COR-L47 (cell line): ENCODE results near the gene RAD21L1.

Experiments
- DNase-seq: peaks from one replicate; lab custom pipeline; 2025; lab: John Stamatoyannopoulos, UW

Gene RAD21L1

DNA sequence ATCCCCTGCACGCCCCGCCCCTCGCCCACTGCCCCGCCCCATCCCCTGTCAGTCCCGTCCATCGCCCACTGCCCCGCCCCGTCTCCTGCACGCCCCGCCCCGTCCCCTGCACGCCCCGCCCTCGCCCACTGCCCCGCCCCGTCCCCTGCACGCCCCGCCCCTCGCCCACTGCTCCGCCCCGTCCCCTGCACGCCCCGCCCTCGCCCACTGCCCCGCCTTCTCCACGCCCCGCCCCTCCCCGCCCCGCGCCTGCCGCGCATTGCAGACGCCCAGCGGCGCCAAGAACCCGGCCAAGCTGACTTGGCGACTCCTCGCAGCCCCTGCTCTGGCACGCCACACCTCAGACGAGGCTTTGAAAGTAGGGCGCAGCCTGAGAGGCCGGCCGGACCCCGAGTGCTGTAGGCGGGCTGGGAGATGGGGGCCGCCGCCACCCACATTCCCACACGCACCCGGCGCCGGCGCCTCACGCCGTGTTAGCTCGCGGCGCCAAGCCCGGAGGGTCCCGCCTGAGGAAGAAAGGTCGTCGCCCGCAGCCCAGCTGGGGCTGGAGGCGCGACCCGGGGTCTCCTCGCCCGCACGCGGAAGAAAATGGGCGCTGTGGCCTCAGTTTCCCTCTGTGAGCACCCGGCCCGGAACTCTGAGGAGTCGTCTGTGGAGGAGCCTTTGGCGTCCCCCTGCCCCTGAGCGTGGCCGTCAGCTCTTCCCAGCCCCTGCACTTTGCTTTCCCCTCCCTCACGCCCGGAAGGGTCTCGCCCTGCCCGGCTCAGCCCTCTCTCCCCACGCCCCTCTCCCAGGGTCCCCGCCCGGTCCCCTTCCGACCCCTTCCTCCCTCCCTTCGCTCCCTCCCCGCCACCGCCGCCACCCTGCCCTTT, at the start of gene RAD21L1:
Gene RAD21L1, plus strand, starts transcription at position 262 of the 872 bp plus-strand sequence. CDS start 2,410 bp downstream, outside the sequence.
- DNase-seq = peak; percentile 15

DNA sequence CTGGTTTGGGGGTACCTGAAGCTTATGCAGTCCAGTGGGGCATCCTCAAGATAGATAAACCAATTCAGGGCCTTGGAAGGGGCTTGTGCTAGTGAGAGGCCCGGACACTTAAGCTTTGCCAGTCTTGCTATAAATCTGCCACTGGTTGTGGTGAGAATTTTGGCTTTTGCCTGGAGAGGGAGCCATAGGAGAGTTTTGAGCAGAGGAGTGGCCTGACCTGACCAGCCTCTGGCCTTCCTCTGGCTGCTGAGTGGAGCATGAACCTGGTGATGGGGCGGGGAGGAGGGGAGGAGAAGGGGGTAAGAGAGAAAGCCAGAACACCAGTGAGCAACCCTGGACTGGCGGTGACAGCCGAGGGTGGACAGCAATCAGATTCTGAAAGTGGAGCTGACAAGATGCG, 48.2 kb upstream of the RAD21L1 start:
- no peak for DNase-seq

DNA sequence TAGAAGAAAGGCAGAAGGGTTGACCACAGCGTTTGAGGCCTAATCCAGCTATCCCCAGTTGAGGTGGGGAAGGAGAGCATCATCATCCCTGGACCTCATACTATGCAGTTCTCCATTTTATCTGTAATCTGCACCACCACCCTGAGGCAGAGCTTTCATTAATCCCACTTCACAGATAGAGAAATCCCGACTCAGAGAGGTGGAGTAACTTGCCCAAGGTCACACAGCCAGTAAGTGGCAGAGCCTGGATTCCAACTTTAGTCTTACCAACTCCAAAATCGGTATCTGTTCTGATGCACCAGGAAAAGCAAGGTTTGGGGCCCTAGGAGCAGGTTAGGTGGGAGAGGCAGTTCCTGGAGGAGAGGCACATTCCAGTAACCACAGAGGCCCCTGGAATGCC, 47.7 kb upstream of the RAD21L1 start:
- DNase-seq = no peak

DNA sequence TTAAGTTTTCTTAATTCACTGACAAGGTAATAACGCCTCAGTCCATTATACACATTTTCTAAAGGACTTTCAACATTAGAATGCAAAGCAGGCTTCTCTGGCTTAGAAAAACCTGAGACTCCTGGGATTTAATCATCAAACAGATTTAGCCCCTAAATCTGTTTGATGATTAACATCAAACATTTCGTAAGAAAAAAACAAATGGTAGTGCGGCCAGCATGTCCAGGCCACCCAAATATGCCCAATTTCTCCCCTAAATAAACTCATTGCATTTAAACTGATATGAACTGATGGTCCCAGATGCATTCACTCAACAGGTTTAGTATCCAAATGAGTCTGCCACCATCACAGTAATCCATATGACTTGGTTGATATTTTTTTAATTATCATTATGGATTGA, 47.2 kb upstream of the RAD21L1 start:
- no peak for DNase-seq

DNA sequence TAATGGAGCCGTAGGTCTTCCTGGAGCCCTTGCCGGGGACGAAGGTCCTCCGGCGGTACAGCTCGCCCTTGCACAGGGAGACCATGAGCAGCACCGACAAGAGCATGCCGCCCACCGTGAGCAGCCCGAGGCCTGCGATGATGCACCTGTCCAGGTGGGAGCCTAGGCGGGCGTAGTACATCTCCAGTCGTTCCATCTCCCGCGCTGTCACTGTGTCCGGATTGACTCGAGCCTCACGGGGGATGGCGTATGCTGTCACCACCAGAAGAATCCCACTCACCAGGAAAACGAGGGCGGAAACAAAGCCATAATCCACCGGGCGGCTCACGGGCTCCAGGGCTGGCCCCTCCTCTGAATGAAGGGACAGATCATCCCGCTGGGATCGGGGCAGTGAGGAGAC, 44.9 kb upstream of the RAD21L1 start:
- DNase-seq = no peak

DNA sequence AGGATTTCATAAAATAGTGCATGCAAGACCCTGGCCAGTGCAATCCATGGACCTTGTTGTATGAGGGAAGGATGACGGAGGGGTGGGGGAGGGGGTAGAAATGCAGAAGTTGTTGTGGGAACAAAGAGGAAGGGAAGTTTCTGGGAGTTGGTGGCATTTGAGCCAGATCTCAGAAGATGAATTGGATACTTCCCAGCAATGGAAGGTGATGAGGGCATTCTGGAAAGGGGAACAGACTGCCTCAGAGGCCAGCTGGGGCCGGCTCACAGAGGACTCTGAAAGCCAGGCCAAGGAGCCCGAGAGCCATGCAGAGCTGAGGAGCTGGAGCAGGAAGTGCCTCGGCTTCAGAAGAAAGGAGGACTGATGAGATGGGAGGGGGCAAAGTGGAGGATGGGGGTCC, 43.7 kb upstream of the RAD21L1 start:
- DNase-seq = no peak

DNA sequence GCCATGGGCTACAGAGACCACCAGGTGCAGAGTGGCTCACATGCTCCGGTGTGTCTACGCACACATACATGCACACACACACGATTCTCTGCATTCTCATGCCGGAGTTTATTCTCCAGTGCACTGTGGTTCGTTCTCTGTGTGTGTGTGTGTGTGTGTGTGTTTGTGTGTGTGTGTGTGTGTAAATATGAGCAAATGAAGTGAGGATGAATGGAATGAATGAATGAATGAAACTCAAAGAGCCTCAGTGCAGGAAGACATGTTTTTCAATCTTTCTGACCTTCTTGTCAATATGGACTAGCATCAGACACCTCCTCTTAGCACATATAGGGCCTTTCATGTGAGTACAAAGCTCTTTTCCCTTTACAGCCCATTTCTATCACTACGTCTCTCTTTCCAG, 42.7 kb upstream of the RAD21L1 start:
- DNase-seq = no peak

DNA sequence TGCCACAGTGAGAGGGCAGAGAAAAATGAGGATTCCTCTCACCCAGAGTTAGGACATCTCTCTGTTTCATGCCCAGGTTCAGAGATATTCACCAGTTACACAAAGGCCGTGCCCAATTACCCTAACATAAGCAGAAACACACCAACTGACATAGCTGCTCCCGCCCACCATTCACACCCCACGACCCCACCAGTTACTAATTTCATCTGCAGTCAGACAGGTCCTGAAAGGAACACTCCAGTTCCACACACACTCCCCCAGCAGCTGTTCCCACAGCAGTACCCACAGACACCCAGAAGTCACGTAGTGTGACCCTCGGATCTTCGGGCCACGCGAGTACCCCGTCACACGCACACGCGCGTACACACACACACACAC, 41.6 kb upstream of the RAD21L1 start:
- no peak for DNase-seq

DNA sequence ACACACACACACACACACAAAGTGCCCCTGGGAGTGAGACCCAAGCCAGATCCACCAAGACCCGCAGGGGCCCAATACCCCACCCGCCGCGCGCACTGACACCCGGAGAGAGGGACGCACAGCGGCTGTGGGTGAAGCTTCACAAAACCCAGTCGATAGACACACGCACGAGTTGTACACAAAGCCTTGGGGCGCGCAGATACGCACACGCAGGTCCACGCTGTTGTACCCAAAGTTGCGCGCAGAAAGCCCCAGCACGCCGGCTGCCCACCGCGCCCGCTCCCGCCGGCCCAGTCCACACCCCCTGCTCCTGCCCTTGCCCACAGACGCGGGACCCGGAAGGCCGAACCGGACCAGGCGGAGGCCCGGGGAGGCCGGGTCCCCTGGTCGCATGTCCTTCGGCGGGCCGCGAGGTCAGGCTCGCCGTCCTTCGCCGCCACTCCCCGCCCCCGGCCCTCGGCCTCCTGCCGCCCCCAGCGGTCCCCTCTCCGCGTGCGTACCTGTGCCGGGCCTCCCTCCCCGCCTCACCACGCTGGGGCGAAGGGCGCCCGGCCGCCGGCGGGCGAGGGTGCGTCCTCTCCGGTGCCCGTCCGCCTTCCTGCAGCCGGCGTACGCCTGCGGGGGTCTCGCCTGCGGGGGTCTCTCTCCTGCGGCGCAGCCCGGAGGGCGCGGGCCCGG, 41.1 kb upstream of the RAD21L1 start, which contains the start of gene TMEM74B:
Gene TMEM74B, minus strand, starts transcription at position 344 of the 678 bp plus-strand sequence. CDS start 1,180 bp downstream, outside the sequence.
- DNase-seq = peak; percentile 32

DNA sequence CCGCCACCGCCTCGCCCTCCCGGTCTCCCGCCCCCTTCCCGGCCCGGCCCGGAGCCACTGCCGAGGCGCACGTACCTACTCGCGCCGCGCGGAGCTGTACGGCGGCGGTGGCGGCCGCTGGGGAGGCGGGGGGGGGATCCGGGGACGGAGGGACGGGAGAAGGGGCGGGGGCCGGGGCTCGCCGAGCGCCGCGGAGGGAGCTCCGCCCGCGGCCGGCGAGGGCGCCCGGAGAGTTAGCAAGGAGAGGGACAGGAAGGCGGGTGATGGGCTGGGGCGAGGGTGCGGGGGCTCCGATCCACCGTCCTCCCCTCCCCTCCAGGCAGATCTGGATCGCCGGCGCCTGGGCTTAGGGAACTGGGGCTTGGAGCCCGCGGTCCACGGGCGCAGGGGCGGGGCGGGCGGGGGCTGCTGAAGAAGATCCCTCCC, 40.5 kb upstream of the RAD21L1 start:
- peak; percentile 32 for DNase-seq

DNA sequence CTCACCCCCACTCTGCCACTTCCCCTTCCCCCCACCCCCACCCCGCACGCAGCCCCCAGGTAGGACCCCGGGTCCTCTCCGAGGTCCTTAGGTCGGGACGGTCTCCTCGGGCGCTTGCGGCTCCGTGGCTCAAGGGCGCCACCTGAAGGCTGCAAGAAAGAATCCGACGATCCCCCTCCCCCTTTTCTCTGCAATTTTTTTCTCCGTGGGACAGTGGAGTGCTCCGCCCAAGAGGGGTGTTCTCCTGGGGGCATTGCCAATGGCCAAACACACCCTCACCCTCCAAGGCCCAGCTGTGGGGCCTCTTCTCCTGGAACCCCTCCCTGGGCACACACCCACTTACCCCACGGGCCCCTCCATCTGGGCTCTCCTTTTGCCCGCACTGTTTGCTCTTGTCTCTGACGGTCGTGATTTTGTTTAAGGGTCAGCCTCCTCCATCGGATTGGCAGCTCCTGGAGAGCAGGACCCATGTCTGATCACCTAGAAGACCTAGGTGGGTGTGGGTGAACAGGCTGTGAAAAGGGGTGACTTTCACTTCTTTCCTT, 40.0 kb upstream of the RAD21L1 start:
- no peak for DNase-seq

DNA sequence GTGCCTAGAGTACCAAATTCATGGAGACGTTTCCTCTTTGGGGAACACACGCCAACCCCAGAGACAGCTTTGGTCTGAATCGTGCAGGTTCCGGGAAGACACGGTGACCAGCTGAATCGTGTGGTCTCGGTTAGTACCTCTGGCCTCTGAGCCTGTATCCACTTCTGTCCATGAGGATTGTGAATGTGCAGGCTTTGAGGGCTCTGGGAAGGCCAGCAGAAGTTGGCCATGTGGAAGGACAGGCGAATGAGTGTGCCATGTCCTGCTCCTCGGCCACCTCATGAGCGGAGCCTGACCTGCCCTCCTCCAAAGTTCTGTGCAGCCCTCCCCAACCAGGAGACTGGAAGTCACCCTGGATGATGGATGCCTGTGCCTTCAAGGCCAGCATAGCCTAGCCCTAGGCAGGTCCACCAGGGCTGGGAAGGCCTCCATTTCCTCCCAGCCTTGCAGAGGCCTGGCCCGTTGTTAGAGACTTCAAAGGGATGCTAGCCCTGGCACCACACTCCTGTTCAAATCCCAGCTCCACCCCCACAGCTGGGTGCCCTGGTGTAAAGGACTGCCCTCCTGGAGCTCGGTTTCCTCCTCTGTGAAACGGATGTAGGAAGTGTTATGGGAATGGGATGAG, 39.4 kb upstream of the RAD21L1 start:
- DNase-seq = no peak

DNA sequence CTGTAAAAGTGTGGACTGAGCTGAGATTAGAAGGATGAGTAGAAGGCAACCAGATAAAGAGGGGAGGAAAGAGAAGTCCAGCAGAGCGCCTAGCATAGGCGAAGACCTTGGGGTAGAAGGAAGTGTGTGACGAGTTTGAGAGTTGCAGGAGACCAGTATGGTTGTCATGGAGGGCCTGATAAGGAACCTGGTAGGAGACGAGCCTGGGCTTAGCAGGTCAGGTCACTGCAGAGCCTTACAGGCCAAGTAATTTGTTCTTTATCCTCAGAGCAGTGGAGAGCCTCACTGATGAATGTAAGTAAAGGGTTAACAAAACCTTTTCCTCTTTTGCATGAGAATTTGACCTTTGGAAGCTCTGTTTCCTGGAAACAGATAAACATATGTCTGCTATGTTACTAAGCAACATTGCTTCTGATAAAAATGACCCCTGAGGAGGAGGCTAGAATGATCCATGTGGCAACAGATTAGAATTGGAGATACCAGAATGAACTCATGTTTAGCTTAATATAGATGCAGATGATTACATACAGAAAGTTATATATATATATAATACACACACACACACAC, 38.2 kb upstream of the RAD21L1 start:
- DNase-seq = no peak

DNA sequence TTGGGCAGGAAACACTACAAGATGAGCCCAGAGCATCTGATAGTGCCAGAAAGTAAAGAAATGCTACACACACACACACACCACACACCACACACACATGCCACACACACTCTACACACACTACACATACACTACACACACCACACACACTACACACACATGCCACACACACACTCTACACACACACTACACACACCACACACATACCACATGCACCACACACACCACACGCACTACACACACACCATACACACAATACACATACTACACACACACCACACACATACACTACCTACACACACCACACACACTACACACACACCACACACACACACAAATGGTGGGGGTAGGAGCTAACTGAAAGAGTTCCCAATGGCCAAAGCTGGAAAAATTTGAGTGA, 37.5 kb upstream of the RAD21L1 start:
- no peak for DNase-seq

DNA sequence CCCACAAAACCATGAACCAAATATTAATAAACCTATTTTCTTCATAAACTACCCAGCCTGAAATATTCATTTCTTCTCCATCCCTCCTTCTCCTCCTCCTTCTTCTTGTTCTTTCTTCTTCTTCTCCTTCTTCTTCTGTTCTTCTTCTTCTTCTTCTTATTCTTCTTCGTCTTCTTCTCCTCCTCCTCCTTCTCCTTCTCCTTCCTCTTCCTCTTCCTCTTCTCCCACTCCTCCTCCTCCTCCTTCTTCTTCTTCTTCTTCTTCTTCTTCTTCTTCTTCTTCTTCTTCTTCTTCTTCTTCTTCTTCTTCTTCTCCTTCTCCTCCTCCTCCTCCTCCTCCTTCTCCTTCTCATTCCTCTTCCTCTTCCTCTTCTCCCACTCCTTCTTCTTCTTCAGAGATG, 36.0 kb upstream of the RAD21L1 start:
- DNase-seq = no peak

DNA sequence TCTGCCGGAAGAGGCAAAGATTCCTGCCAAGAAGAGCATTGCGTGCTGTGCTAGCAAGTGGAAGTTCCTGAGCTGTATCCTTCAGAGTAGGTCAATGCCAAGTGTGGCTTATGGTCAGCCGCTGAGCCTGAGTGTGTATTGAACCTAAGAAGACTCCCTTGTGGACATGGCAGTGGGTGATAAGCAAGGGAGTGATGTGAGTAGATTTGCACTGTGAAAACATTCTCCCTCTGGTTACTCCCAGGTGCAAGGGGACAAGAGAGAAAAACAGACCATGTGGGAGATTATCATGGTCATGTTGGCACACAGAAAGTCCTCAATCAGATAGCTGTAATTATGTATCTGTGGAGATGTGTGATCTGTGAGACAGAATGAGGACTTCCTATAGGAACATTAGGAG, 35.0 kb upstream of the RAD21L1 start:
- no peak for DNase-seq

DNA sequence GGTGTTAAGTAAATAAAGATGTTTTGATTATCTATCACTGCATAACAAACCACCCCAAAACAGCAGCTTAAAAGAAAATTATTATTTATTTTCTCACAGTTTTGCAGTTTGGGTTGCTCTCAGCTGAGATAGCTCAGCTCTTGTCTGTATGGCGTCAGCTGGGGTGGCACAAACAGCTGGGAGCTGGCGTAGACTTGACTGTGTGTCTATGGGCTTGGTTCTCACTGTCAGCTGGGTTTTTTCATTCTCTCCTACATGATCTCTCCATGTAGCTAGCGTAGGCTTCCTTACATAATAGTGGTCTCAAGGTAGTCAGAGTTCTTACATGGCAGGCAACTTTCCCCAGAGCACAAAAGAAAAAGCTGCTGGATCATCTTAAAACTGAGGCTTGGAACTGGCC, 34.5 kb upstream of the RAD21L1 start:
- no peak for DNase-seq

DNA sequence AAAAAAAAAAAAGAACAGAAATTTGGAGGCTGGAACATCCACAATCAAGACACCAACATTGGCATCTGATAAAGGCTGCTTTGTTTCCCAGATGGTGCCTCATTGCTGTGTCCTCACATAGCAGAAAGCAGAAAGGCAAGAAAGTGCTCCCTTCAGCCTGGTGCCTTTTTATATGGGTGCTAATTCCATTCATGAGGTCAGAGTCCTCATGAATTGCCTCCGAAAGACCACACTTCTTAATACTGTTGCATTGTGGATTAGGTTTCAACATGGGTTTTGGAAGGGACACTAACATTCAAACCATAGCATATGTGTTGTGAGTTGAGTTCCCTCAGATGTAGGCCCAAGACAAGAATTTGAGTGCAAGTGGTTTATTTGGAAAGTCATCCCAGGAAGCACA, 30.6 kb upstream of the RAD21L1 start:
- no peak for DNase-seq

DNA sequence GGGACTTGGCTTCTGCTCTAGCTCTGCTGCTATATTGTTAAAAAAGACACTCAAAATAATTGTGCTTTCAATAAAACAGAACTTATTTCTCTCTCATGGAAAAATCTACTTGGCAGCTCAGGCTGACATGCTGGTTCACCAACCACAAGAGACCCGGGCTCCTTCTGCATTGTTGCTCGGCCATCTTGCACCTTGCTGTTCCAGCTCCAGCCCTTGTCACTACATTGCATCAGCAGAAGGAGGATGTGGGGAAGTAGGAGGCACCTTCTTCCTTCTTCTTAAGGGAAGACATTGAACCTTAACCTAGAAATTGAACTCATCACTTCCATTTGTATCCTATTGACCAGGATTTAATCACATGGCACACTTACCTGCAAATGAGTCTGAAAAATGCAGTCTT, 29.2 kb upstream of the RAD21L1 start:
- DNase-seq = no peak

DNA sequence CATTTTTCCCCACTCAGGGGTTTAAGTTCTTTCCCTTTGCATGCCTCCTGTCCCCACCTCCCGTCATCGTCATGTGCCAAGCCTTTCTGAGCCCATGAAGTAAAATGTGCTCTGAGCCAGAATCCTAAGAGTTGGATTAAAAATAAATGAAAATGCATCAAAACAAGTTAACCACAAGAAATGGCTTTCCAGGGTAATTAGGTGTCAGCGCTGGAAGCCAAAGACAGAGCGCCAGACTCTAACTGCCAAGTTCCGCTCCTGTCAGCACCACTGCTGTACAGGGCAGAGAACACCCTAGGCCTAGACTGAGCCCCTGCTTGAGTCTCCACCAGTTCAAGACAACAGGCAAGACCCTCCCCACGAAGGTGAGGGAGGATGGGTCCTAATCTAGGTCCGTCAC, 28.0 kb upstream of the RAD21L1 start:
- DNase-seq = no peak

DNA sequence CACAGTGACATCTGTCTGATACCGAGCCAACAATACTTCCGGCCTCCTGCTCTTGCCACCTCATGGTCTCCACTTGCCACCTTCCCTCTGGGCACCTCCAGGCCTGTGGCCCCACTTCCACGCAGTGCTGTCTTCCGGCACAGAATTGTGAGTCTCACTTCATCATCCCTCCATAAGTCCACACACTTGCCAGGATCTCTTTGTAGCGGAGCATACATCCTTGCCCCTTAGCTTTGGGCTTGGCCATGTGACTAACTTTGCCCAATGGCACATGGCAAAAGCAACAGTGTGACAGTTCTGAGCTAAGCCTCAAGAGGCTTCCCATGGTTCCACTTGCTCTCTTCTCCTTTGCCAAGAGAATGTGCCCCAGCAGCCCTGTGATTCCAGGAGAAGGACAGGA, 27.1 kb upstream of the RAD21L1 start:
- no peak for DNase-seq

DNA sequence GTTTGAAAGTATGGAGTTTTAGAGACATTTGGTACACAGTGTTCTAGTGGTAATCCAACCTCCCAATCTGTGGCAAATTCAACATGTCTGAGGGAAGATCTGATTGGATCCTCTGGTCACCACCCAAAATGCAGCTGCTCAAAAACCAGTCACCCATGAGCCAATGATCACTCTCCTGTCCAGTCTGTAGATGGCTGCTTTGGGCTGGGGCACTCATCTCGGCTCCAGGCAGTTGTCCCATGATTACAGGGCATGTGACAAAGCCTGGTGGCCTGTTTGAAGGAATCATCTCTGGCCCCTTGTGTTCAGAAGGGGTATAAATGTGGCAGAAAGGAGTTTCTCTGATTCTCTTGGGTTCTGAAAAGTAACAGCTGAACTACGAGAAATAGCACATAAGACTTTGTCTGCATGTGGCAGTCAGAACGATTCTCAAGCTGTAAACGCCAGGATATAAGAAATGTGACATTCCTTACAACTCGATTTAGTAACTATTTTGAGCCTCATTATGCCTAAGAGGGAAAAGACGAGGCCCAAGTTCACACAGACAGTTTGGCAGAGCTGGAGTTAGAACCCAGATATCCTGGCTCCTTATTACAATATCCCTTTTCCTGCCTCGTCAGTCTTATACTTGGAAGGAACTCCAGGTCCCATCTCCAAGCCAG, 26.5 kb upstream of the RAD21L1 start:
- no peak for DNase-seq
